ENCODE data around the gene KCTD5.

The KCTD5 gene

GRCh38 chr16:2682209-2683021 is at the start of gene KCTD5 (continued):
- no peak for TF ChIP-seq PRDM2 (tag by site-specific recombination; IDR thresholded peaks at IDR 0.05; ENCODE audit: borderline replicate concordance)
- no peak for TF ChIP-seq ZNF510 (tag by site-specific recombination; IDR thresholded peaks at IDR 0.05; ENCODE audit: insufficient replicate concordance)
- TF ChIP-seq ZNF548 (tag by site-specific recombination; IDR thresholded peaks at IDR 0.05), result no peak
- peak; percentile 94 for TF ChIP-seq YY1 (tag by site-specific recombination; IDR thresholded peaks at IDR 0.05)
- TF ChIP-seq ZNF433 (tag by site-specific recombination; IDR thresholded peaks at IDR 0.05; ENCODE audit: low read depth), result no peak
- TF ChIP-seq KLF8 (tag by site-specific recombination; IDR thresholded peaks at IDR 0.05), result peak; percentile 98
- peak; percentile 71; the same call in 1 of the 2 replicates for TF ChIP-seq ZBTB44 (tag by site-specific recombination; IDR thresholded peaks at IDR 0.05)
- TF ChIP-seq SCRT1 (tag by site-specific recombination; IDR thresholded peaks at IDR 0.05; ENCODE audit: borderline replicate concordance), result peak; percentile 69; the same call in 1 of the 2 replicates
- peak; percentile 35 for TF ChIP-seq ZNF341 (tag by site-specific recombination; IDR thresholded peaks at IDR 0.05; ENCODE audit: low read depth)
- TF ChIP-seq KLF1 (tag by site-specific recombination; IDR thresholded peaks at IDR 0.05), result peak; percentile 90
- peak; percentile 67; the same call in 1 of the 2 replicates for TF ChIP-seq ZNF335 (tag by site-specific recombination; conservative IDR thresholded peaks at IDR 0.05)
- TF ChIP-seq ZFP41 (tag by site-specific recombination; IDR thresholded peaks at IDR 0.05; ENCODE audit: borderline replicate concordance), result no peak
- TF ChIP-seq ZNF133 (tag by site-specific recombination; IDR thresholded peaks at IDR 0.05), result no peak
- no peak for TF ChIP-seq ZNF26 (tag by site-specific recombination; IDR thresholded peaks at IDR 0.05)
- TF ChIP-seq ZBTB17 (tag by site-specific recombination; IDR thresholded peaks at IDR 0.05), result peak; percentile 89
- peak; percentile 99 for TF ChIP-seq ZNF629 (tag by site-specific recombination; IDR thresholded peaks at IDR 0.05)
- peak; percentile 97 for TF ChIP-seq KLF17 (tag by site-specific recombination; IDR thresholded peaks at IDR 0.05)
- no peak for TF ChIP-seq ZNF585B (tag by site-specific recombination; IDR thresholded peaks at IDR 0.05)
- peak; percentile 79 for TF ChIP-seq ZBTB7A (tag by site-specific recombination; IDR thresholded peaks at IDR 0.05; ENCODE audit: low read depth)
- TF ChIP-seq MZF1 (tag by site-specific recombination; IDR thresholded peaks at IDR 0.05; ENCODE audit: borderline replicate concordance), result peak; percentile 24; the same call in 1 of the 2 replicates
- no peak for TF ChIP-seq ZNF175 (tag by site-specific recombination; IDR thresholded peaks at IDR 0.05)
- TF ChIP-seq ZNF155 (tag by site-specific recombination; IDR thresholded peaks at IDR 0.05), result no peak
- peak; percentile 100 for TF ChIP-seq ZNF580 (tag by site-specific recombination; IDR thresholded peaks at IDR 0.05)
- peak; percentile 95 for TF ChIP-seq ZNF76 (tag by site-specific recombination; IDR thresholded peaks at IDR 0.05; ENCODE audit: borderline replicate concordance, low read depth)
- TF ChIP-seq ZNF791 (tag by site-specific recombination; IDR thresholded peaks at IDR 0.05), result no peak
- peak; percentile 99 for TF ChIP-seq ZEB2 (tag by site-specific recombination; IDR thresholded peaks at IDR 0.05)
- TF ChIP-seq ZNF48 (tag by site-specific recombination; IDR thresholded peaks at IDR 0.05), result no peak
- no peak for TF ChIP-seq ZNF354C (tag by site-specific recombination; IDR thresholded peaks at IDR 0.05; ENCODE audit: borderline replicate concordance, low read depth)
- TF ChIP-seq ZNF600 (tag by site-specific recombination; IDR thresholded peaks at IDR 0.05), result peak; percentile 47; the same call in 1 of the 2 replicates
- TF ChIP-seq OSR2 (tag by site-specific recombination; IDR thresholded peaks at IDR 0.05), result peak; percentile 42
